HepG2 (cell line): Measurements from ENCODE around the gene INPP5E. TPM values are rescaled to one million over a fixed set of nuclear protein-coding genes. Genes with fewer than 3 reads are reported as not detected.

Experiments used
- CEBPB ChIP-seq: IDR thresholded peaks from 2 replicates; pipeline ENCODE4 v1.6.1; 2011; ENCODE audit warnings: low read depth, low read length, improper control_type of control experiment, borderline replicate concordance
- ETV5 ChIP-seq: IDR thresholded peaks from 2 replicates; pipeline ENCODE4 v1.6.1; 2018; ENCODE audit warnings: missing biosample characterization, missing genetic modification reagents, inconsistent platforms, borderline replicate concordance
- GATAD2A ChIP-seq: IDR thresholded peaks from 2 replicates; pipeline ENCODE4 v1.6.1; 2016
- KLF12 ChIP-seq: sonication (generic); formaldehyde crosslinking; IDR thresholded peaks from 2 replicates; pipeline ENCODE4 v1.4.0; 2020; ENCODE audit warnings: missing genetic modification reagents, borderline replicate concordance
- LCORL ChIP-seq, 2 experiments: fragments of 450-650 bp in 1 of 2; sonication (generic) in 1 of 2; formaldehyde crosslinking in 1 of 2; IDR thresholded peaks; 2 replicates each; pipeline versions ENCODE4 v1.5.0 to v1.6.1; 2017 to 2020; ENCODE audit warnings: antibody characterized with exemption in 1 of 2, missing genetic modification reagents in 1 of 2
- MTA1 ChIP-seq: sonication (generic); formaldehyde crosslinking; IDR thresholded peaks from 2 replicates; pipeline ENCODE4 v1.4.0; 2020; ENCODE audit warnings: missing genetic modification reagents, mild to moderate bottlenecking, borderline replicate concordance
- RAD21 ChIP-seq: fragments of 450-650 bp; formaldehyde crosslinking; IDR thresholded peaks from 2 replicates; pipeline ENCODE4 v1.5.0; 2020; ENCODE audit warnings: mild to moderate bottlenecking
- RBFOX2 ChIP-seq: fragments of 200-400 bp; formaldehyde crosslinking; IDR thresholded peaks from 2 replicates; pipeline ENCODE4 v1.6.1; 2017; ENCODE audit warnings: low read depth, mild to moderate bottlenecking, low read length
- SETDB1 ChIP-seq: sonication (generic); formaldehyde crosslinking; IDR thresholded peaks from 2 replicates; pipeline ENCODE4 v1.5.1; 2020; ENCODE audit warnings: missing genetic modification reagents, mild to moderate bottlenecking, borderline replicate concordance
- ZBTB7A ChIP-seq: sonication (generic); formaldehyde crosslinking; IDR thresholded peaks from 2 replicates; pipeline ENCODE4 v1.8.0; 2022; ENCODE audit warnings: mild to moderate bottlenecking, missing genetic modification reagents
- ZEB1 ChIP-seq: IDR thresholded peaks from 2 replicates; pipeline ENCODE4 v1.6.1; 2012; ENCODE audit warnings: mild to moderate bottlenecking, low read depth, inconsistent platforms; ENCODE audit not compliant: insufficient replicate concordance
- ZNF558 ChIP-seq: sonication (generic); formaldehyde crosslinking; IDR thresholded peaks from 2 replicates; pipeline ENCODE4 v1.9.0; 2022; ENCODE audit warnings: mild to moderate bottlenecking, missing genetic modification reagents, borderline replicate concordance
- ZNF607 ChIP-seq: sonication (generic); formaldehyde crosslinking; IDR thresholded peaks from 2 replicates; pipeline ENCODE4 v1.5.1; 2020; ENCODE audit warnings: missing genetic modification reagents, mild to moderate bottlenecking, borderline replicate concordance
- ZNF766 ChIP-seq: sonication (generic); formaldehyde crosslinking; IDR thresholded peaks from 2 replicates; pipeline ENCODE4 v1.5.0; 2020; ENCODE audit warnings: missing genetic modification reagents, borderline replicate concordance
- ZNF773 ChIP-seq: sonication (generic); formaldehyde crosslinking; IDR thresholded peaks from 2 replicates; pipeline ENCODE4 v1.4.0; 2020; ENCODE audit warnings: missing genetic modification reagents, borderline replicate concordance
- ZNF781 ChIP-seq: sonication (generic); formaldehyde crosslinking; IDR thresholded peaks from 2 replicates; pipeline ENCODE4 v1.5.1; 2020; ENCODE audit warnings: borderline replicate concordance, mild to moderate bottlenecking, missing genetic modification reagents; ENCODE audit errors: not compliant biosample characterization
- ZNF878 ChIP-seq: sonication (generic); formaldehyde crosslinking; IDR thresholded peaks from 2 replicates; pipeline ENCODE4 v1.8.1; 2023; ENCODE audit warnings: mild to moderate bottlenecking, missing genetic modification reagents, moderate library complexity
- polyA plus RNA-seq, 8 experiments: library from polyadenylated mRNA; depleted of rRNA in 3 of 8; stranded (reverse) in 7 of 8; unstranded in 1 of 8; fragments of >200 nt; fragmentation: Illumina TruSeq in 4 of 8; extraction: Trizol in 4 of 8; gene quantifications; 2 replicates each; pipeline versions ENCODE4 v1.2.1 to v1.2.3, GENCODE V29; 2011 to 2016; ENCODE audit warnings: low read depth in 4 of 8, missing spikeins in 1 of 8, mixed read lengths in 1 of 8; ENCODE audit not compliant: insufficient read depth in 1 of 8
- total RNA-seq, 5 experiments: library from RNA; depleted of rRNA; stranded (reverse); fragments of >200 nt; fragmentation: Illumina TruSeq; extraction: Trizol; gene quantifications; 2 replicates each; pipeline ENCODE4 v1.2.3, GENCODE V29; 2016; ENCODE audit warnings: low read depth in 1 of 5
- TF ChIP-seq, protein P1 (sequence below): sonication (generic); formaldehyde crosslinking; IDR thresholded peaks from 2 replicates; pipeline ENCODE4 v1.4.0; 2020; ENCODE audit warnings: missing genetic modification reagents
- TF ChIP-seq, protein P2 (sequence below): sonication (generic); formaldehyde crosslinking; IDR thresholded peaks from 2 replicates; pipeline ENCODE4 v1.5.1; 2020; ENCODE audit warnings: mild to moderate bottlenecking, missing genetic modification reagents, borderline replicate concordance
- TF ChIP-seq, protein P3 (sequence below): sonication (generic); formaldehyde crosslinking; IDR thresholded peaks from 2 replicates; pipeline ENCODE4 v1.5.0; 2020; ENCODE audit warnings: mild to moderate bottlenecking, missing genetic modification reagents, borderline replicate concordance
- TF ChIP-seq, protein P4 (sequence below): sonication (generic); formaldehyde crosslinking; IDR thresholded peaks from 2 replicates; pipeline ENCODE4 v1.4.0; 2020; ENCODE audit warnings: missing genetic modification reagents

INPP5E gene
- total and polyA plus RNA-seq, 2 of the 13 experiments (the other 11 are each of a cell fraction or from before 2014, with no cell fraction given) = 5.5 TPM

DNA sequence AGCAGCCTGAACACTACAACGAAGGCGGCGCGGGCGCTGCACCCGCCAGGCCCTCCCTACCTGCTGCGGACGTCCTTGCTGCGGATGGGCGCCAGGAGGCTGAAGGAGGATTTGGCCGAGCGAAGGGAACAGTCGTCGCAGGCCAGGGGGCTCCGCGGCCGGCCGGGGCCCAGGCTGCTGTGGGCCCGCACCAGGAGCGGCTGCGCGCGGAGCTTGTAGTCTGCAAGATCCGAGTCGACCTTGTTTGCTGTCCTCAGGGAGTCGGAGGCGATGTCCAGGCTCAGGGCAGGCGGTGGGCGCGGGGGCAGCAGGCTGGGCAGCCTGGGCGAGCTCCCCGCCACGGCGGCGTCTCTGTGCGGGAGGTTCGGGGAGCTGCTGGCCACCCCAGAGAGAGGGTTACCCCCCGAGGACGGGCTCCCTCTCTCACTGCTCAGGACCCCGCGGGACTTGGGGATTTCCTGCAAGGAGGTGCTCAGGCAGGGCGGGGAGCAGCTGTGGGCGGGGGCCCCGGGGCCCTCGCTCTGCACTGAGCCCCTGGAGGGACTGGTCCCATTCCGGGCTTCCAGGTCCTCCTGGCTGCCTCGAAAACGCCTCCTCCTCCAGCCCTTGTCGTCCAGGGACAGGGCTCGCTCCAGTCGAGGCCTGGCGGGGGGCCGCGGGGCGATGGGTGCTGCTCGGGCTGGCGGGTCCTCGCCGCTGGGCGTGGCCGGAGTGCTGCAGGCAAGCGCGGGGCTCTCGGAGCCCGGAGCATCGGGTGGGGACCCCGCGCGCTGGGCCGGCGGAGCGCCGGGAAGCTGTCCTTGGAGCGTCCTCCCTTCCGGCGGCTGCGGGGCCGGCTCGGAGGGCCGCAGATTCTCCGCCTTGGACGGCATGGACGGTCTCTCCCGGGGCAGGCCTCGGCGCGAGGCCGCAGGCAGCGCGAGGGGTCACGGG, 831 bp downstream of the INPP5E start (continued):
- no peak for TF ChIP-seq ZNF781 (CRISPR knock-in tag)
- TF ChIP-seq, protein P1, sequence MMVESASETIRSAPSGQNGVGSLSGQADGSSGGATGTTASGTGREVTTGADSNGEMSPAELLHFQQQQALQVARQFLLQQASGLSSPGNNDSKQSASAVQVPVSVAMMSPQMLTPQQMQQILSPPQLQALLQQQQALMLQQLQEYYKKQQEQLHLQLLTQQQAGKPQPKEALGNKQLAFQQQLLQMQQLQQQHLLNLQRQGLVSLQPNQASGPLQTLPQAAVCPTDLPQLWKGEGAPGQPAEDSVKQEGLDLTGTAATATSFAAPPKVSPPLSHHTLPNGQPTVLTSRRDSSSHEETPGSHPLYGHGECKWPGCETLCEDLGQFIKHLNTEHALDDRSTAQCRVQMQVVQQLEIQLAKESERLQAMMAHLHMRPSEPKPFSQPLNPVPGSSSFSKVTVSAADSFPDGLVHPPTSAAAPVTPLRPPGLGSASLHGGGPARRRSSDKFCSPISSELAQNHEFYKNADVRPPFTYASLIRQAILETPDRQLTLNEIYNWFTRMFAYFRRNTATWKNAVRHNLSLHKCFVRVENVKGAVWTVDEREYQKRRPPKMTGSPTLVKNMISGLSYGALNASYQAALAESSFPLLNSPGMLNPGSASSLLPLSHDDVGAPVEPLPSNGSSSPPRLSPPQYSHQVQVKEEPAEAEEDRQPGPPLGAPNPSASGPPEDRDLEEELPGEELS (CRISPR knock-in tag) = no peak
- TF ChIP-seq MTA1 (CRISPR knock-in tag) = no peak
- TF ChIP-seq KLF12 = no peak; the same call in 1 of the 2 replicates
- TF ChIP-seq, protein P2, sequence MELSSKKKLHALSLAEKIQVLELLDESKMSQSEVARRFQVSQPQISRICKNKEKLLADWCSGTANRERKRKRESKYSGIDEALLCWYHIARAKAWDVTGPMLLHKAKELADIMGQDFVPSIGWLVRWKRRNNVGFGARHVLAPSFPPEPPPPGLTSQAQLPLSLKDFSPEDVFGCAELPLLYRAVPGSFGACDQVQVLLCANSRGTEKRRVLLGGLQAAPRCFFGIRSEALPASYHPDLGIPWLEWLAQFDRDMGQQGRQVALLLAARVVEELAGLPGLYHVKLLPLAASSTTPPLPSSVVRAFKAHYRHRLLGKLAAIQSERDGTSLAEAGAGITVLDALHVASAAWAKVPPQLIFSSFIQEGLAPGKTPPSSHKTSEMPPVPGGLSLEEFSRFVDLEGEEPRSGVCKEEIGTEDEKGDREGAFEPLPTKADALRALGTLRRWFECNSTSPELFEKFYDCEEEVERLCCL (CRISPR knock-in tag) = no peak
- TF ChIP-seq, protein P3, sequence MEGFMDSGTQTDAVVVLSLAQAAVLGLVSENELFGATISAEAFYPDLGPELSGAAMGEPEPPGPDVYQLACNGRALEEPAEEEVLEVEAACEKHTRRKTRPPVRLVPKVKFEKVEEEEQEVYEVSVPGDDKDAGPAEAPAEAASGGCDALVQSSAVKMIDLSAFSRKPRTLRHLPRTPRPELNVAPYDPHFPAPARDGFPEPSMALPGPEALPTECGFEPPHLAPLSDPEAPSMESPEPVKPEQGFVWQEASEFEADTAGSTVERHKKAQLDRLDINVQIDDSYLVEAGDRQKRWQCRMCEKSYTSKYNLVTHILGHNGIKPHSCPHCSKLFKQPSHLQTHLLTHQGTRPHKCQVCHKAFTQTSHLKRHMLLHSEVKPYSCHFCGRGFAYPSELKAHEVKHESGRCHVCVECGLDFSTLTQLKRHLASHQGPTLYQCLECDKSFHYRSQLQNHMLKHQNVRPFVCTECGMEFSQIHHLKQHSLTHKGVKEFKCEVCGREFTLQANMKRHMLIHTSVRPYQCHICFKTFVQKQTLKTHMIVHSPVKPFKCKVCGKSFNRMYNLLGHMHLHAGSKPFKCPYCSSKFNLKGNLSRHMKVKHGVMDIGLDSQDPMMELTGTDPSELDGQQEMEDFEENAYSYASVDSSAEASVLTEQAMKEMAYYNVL (CRISPR knock-in tag) = no peak; the same call in 1 of the 2 replicates
- no peak for TF ChIP-seq ZNF878 (CRISPR knock-in tag)
- no peak for TF ChIP-seq ETV5 (CRISPR knock-in tag)
- no peak for TF ChIP-seq ZNF773
- TF ChIP-seq CEBPB = no peak
- 0 out of 2 replicates have a peak, but pooled peaks have one; percentile 57 for TF ChIP-seq ZNF558 (CRISPR knock-in tag)
- TF ChIP-seq, protein P4, sequence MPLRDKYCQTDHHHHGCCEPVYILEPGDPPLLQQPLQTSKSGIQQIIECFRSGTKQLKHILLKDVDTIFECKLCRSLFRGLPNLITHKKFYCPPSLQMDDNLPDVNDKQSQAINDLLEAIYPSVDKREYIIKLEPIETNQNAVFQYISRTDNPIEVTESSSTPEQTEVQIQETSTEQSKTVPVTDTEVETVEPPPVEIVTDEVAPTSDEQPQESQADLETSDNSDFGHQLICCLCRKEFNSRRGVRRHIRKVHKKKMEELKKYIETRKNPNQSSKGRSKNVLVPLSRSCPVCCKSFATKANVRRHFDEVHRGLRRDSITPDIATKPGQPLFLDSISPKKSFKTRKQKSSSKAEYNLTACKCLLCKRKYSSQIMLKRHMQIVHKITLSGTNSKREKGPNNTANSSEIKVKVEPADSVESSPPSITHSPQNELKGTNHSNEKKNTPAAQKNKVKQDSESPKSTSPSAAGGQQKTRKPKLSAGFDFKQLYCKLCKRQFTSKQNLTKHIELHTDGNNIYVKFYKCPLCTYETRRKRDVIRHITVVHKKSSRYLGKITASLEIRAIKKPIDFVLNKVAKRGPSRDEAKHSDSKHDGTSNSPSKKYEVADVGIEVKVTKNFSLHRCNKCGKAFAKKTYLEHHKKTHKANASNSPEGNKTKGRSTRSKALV (CRISPR knock-in tag) = no peak; the same call in 1 of the 2 replicates
- no peak for TF ChIP-seq ZNF766
- no peak for TF ChIP-seq ZBTB7A
- peak; percentile 66 for TF ChIP-seq RBFOX2
- no peak for TF ChIP-seq SETDB1 (CRISPR knock-in tag)
- TF ChIP-seq ZEB1 = no peak
- no peak for TF ChIP-seq GATAD2A (CRISPR knock-in tag)
- no peak for TF ChIP-seq LCORL (IDR thresholded peaks at IDR 0.05)
- no peak for TF ChIP-seq LCORL (CRISPR knock-in tag; IDR thresholded peaks at IDR 0.05)
- no peak for TF ChIP-seq RAD21 (CRISPR knock-in tag)
- no peak for TF ChIP-seq ZNF607 (CRISPR knock-in tag)
